ENCODE results near the gene RCSD1. TPM values are rescaled to one million over a fixed set of nuclear protein-coding genes. Genes with fewer than 3 reads are reported as not detected.

The RCSD1 gene
- total and polyA plus RNA-seq, 2 of the 13 experiments (the other 11 are each of a cell fraction or from before 2014, with no cell fraction given): not detected

- intact Hi-C loops (cut with micrococcal nuclease; ENCODE audit: unreplicated experiment): no loop called here
- 40% methylated on average over 5 of the region's 7 CpGs for WGBS (ENCODE audit: low lambda C conversion rate)
- Histone ChIP-seq H3K9ac (ENCODE audit: insufficient read depth, low read depth, low read length) (no peak overlapping the region), H3K36me3 (replicated peaks in 1 of 2; ENCODE audit: control insufficient read depth in 1 of 2, insufficient read depth in 2 of 2, low read length in 2 of 2) (no peaks in the 10 kb centered on the region), H3K4me3 (replicated peaks in 1 of 3; ENCODE audit: insufficient read depth in 1 of 3, low read depth in 2 of 3, low read length in 3 of 3) (no peak overlapping the region), H3K4me2 (ENCODE audit: low read depth, low read length) (no peak overlapping the region), H2AFZ (ENCODE audit: low read length) (no peak overlapping the region), H3K27me3 (ENCODE audit: control insufficient read depth in 1 of 2, insufficient read depth in 2 of 2, low read length in 2 of 2) (peaks cover 5 to 29% of the 10 kb centered on the region in 2 experiments; a peak in 2 of 5 replicates), H4K20me1 (ENCODE audit: insufficient read depth, low read length) (no peaks in the 10 kb centered on the region), H3K4me1 (ENCODE audit: insufficient read depth, low read length) (peaks cover 7% of the 10 kb centered on the region), H3K9me3 (ENCODE audit: low read length) (no peaks in the 10 kb centered on the region), H3K27ac (ENCODE audit: extremely low read length, insufficient read depth, low read length) (no peak overlapping the region), H3K79me2 (ENCODE audit: insufficient read depth, low read length) (no peaks in the 10 kb centered on the region)
- ChIA-PET POLR2A (no interaction called here), CTCF (ENCODE audit: low intra/inter-chr PET ratio, low total read pairs) (no interaction called here)
- no peak for ATAC-seq
- in situ Hi-C loops (cut with HindIII; ENCODE audit: extremely low pct_ligation_motif_present, low pct_unique_long_range_greater_than_20kb): no loop called here
- FAIRE-seq: no peak
- TF ChIP-seq POLR2G (IDR thresholded peaks at IDR 0.05; ENCODE audit: low read depth, low read length) (no peak), CEBPB (IDR thresholded peaks at IDR 0.05; ENCODE audit: borderline replicate concordance, low read depth, low read length) (peak; percentile 65; the same call in 1 of the 2 replicates)
- DNase-seq (ENCODE audit: low spot score): no peak
- BruUV-seq (replicated peaks): no TSS peak
These were observed 63.5 kb downstream of the RCSD1 start for GRCh38 chr1:167693425-167694045.

DNA sequence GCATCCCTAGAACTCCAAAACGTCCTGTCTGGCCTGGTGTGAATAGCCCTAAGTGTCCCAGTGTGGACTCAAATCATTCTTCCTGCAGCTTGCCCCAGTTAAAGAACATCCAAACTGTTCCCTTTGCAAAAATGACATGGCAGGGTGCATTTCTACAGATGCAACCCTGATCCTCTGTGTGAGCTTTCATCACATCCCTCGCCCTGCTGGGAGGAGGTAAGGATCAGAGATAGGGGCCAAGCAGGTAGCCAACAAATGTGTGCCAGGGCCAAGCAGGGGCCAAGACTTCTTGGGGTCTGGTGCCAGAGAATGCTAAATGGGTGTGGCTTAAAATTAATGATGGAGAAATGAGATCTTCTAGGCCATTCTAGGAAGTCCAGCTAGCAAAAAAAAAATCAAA is 64.7 kb downstream of the RCSD1 start:
- Histone ChIP-seq H3K4me3 (replicated peaks in 1 of 3; ENCODE audit: insufficient read depth in 1 of 3, low read depth in 2 of 3, low read length in 3 of 3) (no peak overlapping the region), H3K79me2 (ENCODE audit: insufficient read depth, low read length) (no peaks in the 10 kb centered on the region), H2AFZ (ENCODE audit: low read length) (no peak overlapping the region), H3K27ac (ENCODE audit: extremely low read length, insufficient read depth, low read length) (no peak overlapping the region), H3K4me2 (ENCODE audit: low read depth, low read length) (no peak overlapping the region), H3K4me1 (ENCODE audit: insufficient read depth, low read length) (peaks cover 4% of the 10 kb centered on the region), H4K20me1 (ENCODE audit: insufficient read depth, low read length) (no peaks in the 10 kb centered on the region), H3K9ac (ENCODE audit: insufficient read depth, low read depth, low read length) (no peak overlapping the region), H3K27me3 (ENCODE audit: control insufficient read depth in 1 of 2, insufficient read depth in 2 of 2, low read length in 2 of 2) (peaks cover 5 to 29% of the 10 kb centered on the region in 2 experiments; a peak in 2 of 5 replicates), H3K9me3 (ENCODE audit: low read length) (no peaks in the 10 kb centered on the region), H3K36me3 (replicated peaks in 1 of 2; ENCODE audit: control insufficient read depth in 1 of 2, insufficient read depth in 2 of 2, low read length in 2 of 2) (no peaks in the 10 kb centered on the region)
- ATAC-seq (no peak), DNase-seq (ENCODE audit: low spot score) (no peak), FAIRE-seq (no peak)
- intact Hi-C loops (cut with micrococcal nuclease; ENCODE audit: unreplicated experiment): no loop called here
- no TSS peak for BruUV-seq (replicated peaks)
- TF ChIP-seq, protein P1, sequence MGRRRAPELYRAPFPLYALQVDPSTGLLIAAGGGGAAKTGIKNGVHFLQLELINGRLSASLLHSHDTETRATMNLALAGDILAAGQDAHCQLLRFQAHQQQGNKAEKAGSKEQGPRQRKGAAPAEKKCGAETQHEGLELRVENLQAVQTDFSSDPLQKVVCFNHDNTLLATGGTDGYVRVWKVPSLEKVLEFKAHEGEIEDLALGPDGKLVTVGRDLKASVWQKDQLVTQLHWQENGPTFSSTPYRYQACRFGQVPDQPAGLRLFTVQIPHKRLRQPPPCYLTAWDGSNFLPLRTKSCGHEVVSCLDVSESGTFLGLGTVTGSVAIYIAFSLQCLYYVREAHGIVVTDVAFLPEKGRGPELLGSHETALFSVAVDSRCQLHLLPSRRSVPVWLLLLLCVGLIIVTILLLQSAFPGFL (CRISPR knock-in tag; IDR thresholded peaks at IDR 0.05): no peak
- TF ChIP-seq ZNF720 (CRISPR knock-in tag; IDR thresholded peaks at IDR 0.05): no peak
- no peak for TF ChIP-seq ATF2 (CRISPR knock-in tag; IDR thresholded peaks at IDR 0.05)
- no peak for TF ChIP-seq ZNF234 (CRISPR knock-in tag; conservative IDR thresholded peaks at IDR 0.05)
- TF ChIP-seq, protein P2, sequence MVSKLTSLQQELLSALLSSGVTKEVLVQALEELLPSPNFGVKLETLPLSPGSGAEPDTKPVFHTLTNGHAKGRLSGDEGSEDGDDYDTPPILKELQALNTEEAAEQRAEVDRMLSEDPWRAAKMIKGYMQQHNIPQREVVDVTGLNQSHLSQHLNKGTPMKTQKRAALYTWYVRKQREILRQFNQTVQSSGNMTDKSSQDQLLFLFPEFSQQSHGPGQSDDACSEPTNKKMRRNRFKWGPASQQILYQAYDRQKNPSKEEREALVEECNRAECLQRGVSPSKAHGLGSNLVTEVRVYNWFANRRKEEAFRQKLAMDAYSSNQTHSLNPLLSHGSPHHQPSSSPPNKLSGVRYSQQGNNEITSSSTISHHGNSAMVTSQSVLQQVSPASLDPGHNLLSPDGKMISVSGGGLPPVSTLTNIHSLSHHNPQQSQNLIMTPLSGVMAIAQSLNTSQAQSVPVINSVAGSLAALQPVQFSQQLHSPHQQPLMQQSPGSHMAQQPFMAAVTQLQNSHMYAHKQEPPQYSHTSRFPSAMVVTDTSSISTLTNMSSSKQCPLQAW (CRISPR knock-in tag; IDR thresholded peaks at IDR 0.05): no peak
- ChIA-PET POLR2A (no interaction called here), CTCF (ENCODE audit: low intra/inter-chr PET ratio, low total read pairs) (no interaction called here)
- WGBS (ENCODE audit: low lambda C conversion rate): 46% methylated on average over 1 of the region's 2 CpGs
- in situ Hi-C loops (cut with HindIII; ENCODE audit: extremely low pct_ligation_motif_present, low pct_unique_long_range_greater_than_20kb): no loop called here
